GM10266 (cell line): ENCODE data around the gene ADARB1.

ENCODE experiments used
- DNase-seq: peaks from one replicate; pipeline ENCODE4 v3.0.0; 2012; ENCODE audit errors: extremely low spot score
- CTCF ChIP-seq: IDR thresholded peaks from 2 replicates; pipeline ENCODE4 v1.5.1; 2012; ENCODE audit warnings: mild to moderate bottlenecking, low read depth; ENCODE audit not compliant: control insufficient read depth, insufficient read depth; ENCODE audit errors: missing control alignments

The ADARB1 gene

GRCh38 chr21:45231705-45232104 lies 157.3 kb downstream of the ADARB1 start:
- DNase-seq: no peak
- no peak for TF ChIP-seq CTCF

GRCh38 chr21:45234127-45234526 lies 159.7 kb downstream of the ADARB1 start:
- no peak for DNase-seq
- TF ChIP-seq CTCF: no peak

GRCh38 chr21:45234965-45235364 lies 160.6 kb downstream of the ADARB1 start:
- no peak for DNase-seq
- no peak for TF ChIP-seq CTCF

- no peak for DNase-seq
- TF ChIP-seq CTCF: no peak
Measured at GRCh38 chr21:45235488-45235887, 161.1 kb downstream of the ADARB1 start.

GRCh38 chr21:45236481-45236880 lies 162.1 kb downstream of the ADARB1 start:
- DNase-seq: peak; percentile 52
- no peak for TF ChIP-seq CTCF

- TF ChIP-seq CTCF: no peak
- no peak for DNase-seq
Measured at GRCh38 chr21:45237401-45237800, 163.0 kb downstream of the ADARB1 start.

GRCh38 chr21:45241357-45241756 lies 167.0 kb downstream of the ADARB1 start:
- no peak for TF ChIP-seq CTCF
- no peak for DNase-seq
